Ramos (cell line): ENCODE measurements around the gene EPX.
"Not testable (repeated sequence)": the region's sequence is repeated elsewhere in the genome, so short reads cannot be mapped to it uniquely, and the experiment has no call there.

Experiments
- in situ Hi-C: fragments of 300-500 bp; cut with MboI; formaldehyde crosslinking; loops from one replicate; pipeline ENCODE4 v1.14.3; 2022; ENCODE audit warnings: low sequenced_read_pairs; ENCODE audit not compliant: unreplicated experiment

The EPX gene, protein sequence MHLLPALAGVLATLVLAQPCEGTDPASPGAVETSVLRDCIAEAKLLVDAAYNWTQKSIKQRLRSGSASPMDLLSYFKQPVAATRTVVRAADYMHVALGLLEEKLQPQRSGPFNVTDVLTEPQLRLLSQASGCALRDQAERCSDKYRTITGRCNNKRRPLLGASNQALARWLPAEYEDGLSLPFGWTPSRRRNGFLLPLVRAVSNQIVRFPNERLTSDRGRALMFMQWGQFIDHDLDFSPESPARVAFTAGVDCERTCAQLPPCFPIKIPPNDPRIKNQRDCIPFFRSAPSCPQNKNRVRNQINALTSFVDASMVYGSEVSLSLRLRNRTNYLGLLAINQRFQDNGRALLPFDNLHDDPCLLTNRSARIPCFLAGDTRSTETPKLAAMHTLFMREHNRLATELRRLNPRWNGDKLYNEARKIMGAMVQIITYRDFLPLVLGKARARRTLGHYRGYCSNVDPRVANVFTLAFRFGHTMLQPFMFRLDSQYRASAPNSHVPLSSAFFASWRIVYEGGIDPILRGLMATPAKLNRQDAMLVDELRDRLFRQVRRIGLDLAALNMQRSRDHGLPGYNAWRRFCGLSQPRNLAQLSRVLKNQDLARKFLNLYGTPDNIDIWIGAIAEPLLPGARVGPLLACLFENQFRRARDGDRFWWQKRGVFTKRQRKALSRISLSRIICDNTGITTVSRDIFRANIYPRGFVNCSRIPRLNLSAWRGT

DNA sequence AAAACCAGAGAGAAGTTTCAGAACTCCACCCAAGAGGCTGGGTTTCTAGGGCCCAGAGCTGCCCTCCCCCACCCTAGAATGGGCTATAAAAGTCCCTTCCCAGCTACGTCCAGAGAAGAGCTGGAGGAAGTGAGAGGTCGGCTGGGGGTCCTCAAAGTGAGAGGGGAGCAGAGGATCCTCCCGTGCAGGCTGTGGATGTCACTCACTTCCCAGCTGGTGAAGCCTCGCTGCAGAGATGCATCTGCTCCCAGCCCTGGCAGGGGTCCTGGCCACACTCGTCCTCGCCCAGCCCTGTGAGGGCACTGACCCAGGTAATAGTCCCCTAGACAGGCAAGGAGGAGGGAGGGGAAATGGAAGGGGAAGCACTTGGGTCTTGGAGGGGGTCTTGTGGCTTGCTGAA lies at the start of gene EPX:
Gene EPX, plus strand, starts transcription at position 115 of the 400 bp plus-strand sequence. Its CDS starts 121 bp downstream, at position 236.
- in situ Hi-C loops = no loop called here

DNA sequence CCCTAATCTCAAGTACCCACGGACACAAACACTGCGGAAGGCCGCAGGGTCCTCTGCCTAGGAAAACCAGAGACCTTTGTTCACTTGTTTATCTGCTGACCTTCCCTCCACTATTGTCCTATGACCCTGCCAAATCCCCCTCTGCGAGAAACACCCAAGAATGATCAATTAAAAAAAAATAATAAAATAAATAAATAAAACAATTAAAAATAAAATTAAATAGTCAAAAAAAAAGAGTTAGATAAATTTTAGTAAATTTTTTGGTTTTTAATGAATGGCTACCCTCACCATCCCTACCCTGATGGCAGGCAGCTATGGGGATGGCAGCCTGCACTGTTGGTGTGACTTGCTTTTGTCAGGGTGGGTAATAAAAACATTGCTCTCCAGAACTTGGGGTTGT lies 49.2 kb upstream of the EPX start:
- in situ Hi-C loops = not testable (repeated sequence)

DNA sequence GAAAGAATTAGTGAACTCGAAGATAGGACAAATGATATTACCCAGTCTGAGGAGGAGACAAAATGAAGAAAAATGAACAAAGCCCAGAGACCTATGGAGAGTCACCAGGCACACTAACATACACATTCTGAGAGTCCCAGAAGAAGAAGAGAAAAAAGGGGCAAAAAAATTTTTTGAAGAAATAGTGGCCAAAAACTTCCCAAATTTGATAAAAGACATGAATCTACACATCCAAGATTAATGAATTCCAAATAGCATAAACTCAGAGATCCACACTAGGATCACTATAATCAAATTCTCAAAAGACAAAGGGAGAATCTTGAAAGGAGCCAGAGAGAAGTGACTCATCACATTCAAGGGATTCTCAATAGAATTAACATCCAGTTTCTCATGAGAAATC lies 47.7 kb upstream of the EPX start:
- in situ Hi-C loops = no loop called here

DNA sequence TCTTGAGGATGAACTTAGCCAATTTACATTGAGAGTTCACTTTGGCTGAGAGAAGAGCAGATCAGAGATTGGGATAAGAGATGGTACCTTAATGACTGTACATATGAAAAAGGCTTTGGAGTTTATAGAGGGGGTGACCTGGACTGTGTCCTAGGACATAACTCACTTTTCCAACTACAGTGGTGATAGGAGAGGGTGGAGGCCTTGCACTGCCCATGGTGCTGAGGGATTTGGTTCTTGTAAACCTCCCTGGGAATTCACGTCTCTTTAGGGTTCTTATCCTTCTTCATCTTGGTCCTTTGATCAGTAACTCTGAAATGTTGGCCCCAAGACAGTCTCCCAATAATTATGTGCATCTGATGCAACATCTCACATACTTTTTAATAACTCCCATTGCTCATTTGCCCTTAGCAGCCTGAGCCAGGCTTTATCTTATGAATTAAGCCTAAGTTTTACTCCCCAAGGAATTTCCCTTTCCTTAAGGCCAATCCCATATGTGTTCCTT lies 44.5 kb upstream of the EPX start, which contains the start of gene OR4D1:
Gene OR4D1, plus strand, starts transcription at position 455 of the 505 bp plus-strand sequence. CDS start 6,770 bp downstream, outside the sequence.
- in situ Hi-C loops = no loop called here

DNA sequence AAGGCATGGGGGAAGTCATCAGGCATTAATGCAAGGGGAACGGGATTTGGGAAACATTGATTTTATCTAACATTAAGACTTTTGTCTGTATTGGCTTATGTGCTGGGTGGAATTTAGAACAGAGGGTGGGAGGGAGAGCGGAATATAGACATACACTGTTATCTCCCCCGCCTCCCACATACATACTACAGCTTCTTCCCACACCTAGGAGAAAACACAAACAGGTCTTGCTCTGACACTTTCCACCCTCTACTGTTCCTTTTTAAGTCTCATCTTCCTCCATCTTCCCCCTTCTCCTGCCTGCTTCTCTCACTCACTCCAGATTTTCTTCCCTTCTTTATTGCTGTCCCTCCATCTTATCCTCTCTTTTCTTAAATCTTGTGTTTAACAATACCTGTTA lies 43.9 kb upstream of the EPX start:
- in situ Hi-C loops = no loop called here

DNA sequence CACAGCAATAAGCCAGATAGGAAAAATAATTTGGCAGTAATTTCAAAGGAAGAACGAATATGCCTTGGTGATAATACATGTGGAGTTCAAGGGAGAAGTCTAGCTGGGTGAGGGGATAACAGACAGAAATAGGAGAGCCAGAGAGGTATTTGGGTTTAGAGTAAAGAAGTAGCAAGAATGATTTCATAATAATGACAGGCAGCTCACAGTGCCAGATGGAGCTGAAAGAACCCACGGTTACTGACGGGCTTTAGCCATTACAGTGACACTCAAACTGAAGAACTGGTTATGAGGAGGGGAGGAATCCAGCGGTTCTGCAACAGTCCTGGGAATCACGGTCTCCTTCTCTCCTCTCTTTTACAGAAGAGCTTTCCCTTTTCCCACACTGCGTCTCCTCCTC lies 42.1 kb upstream of the EPX start:
- in situ Hi-C loops = no loop called here

DNA sequence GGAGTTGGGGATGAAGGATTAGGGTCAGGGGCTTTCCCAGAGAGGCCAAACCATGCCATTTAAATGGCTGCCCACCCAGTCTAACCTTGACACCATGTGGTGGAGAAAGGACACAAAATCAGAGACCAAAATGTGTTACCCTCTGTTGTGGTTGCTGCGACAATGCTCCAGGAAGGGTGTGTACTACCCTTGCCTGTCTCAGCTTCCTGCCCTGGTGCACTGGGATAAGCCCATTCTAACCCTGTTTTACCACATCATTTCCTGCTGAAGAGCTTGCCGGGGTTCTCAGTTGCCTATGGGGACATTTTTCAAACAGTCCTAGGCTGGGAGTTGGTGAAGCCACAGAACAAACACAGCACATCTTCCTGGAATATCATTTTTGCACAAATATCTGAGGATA lies 39.5 kb upstream of the EPX start:
- in situ Hi-C loops = no loop called here

DNA sequence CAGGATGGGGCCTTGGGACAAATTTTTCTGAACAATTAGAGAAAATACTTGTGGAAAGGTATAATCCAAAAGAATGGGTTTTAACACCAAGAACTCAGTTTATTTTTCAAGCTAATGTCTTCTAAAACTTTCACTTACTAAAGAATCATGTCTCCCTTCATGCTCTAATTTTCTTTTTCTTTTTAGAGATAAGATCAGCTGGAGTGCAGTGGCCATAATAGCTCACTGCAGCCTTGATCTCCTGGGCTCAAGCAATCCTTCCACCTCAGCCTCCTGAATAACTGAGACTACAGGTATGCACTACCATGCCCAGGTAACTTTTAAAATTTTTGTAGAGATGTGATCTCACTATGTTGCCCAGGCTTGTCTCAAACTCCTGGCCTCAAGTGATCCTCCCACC lies 38.9 kb upstream of the EPX start:
- in situ Hi-C loops = no loop called here

DNA sequence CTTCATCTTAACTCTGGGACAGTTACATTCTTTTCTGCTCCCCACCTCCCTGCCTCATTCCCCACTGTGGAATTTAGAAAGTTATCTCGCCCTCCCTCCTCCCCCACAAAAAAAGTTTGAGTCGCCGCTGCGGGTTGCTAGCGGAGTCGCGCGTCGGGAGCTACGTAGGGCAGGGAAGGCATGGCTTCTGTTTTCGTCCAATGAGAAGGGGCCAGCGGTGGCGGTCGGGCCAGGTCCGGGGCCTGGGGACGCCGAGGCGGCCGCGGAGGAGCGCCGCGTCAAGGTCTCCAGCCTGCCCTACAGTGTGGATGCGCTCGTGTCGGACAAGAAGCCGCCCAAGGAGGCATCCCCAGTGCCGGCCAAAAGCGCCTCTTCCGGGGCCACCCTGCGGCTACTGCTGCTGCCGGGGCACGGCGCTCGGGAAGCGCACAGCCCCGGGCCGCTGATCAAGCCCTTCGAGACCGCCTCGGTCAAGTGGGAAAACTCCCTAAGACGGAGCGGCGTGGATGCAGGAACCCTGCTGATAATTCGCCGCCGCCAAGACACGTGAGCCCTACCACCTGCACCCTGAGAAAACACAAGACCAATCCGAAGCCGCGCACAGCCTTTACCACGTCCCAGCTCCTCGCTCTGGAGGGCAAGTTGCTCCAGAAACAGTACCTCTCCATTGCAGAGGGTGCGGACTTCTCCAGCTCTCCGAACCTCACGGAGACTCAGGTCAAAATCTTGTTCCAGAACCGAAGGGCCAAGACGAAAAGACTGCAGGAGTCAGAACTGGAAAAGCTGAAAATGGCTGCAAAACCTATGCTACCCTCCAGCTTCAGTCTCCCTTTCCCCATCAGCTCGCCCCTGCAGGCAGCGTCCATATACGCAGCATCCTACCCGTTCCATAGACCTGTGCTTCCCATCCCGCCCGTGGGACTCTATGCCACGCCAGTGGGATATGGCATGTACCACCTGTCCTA lies 35.4 kb upstream of the EPX start:
- in situ Hi-C loops = no loop called here

DNA sequence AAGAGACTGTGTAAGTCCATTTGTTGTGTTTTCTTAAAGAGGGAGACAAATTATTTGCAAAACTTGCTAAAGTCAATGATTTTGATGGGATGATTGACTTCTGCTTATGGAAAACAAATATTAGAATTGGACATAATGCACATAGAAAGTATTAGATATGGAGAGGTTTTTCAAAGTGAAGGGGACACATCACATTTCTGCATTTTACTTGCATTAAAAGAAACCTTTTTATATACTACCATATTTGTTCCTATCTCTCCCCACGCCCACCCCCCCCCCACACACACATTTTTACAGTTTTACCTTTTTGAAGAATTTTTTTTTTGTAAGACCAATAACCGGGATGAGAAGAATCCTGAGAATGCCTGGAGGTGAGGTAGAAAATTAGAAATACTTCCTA lies 34.3 kb upstream of the EPX start:
- in situ Hi-C loops = no loop called here

DNA sequence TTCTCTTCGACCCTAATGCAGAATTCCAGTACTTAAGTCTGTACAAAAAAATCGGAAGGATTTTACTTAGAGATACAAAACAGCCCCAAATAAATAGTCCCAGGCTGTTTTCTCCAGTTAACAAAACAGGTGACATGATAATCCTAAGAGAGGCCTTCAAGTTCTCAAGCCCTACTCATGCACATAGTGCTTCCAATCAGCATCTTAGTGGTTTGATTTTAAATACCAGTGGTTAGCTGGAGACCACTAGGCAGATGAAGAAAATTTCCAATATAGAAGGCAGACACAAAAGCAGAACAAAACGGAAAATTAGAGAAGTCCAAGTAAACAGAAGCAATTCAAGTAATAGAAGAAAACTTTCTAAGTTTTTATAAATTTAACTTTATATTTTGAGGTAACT lies 31.0 kb upstream of the EPX start:
- in situ Hi-C loops = no loop called here

DNA sequence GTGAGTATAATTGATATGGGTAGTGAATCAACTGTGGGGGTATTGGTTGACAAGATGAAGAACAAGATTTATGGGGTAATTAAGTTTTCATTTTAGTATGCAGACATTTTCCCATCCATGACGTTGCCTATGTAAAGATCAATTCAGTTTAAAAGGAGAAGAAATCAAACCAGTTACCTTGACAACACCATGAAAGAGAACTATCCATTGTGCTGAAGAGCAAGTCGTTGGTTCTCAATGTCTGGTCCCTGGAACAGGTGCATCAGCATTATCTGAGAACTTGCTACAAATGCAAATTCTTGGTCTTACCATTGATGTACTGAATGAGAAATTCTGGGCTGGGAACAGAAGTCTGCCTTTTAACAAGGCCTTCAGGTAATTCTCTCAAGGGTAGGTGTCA lies 26.5 kb upstream of the EPX start:
- in situ Hi-C loops = no loop called here

DNA sequence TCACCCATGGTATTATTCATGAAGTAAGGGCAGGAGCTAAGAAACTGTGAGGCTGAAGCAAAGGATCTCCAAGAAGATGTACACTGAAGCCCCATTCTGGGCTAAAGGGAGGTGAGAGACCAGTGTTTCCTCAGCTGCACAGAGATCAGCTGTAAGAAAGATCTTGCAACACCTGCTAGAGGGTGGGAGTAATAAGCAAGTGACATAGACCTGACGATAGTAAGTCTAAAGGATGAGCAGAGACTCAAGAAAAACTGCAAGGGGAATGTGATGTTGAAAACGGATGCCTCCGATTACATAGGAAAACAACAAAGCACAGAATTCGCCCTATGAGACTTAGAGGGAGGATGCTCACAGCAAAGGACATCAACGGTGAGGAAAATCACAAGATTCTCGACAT lies 25.8 kb upstream of the EPX start, which contains the start of gene OR4D2:
Gene OR4D2, plus strand, starts transcription at position 301 of the 400 bp plus-strand sequence. CDS start 2,674 bp downstream, outside the sequence.
- in situ Hi-C loops = no loop called here

DNA sequence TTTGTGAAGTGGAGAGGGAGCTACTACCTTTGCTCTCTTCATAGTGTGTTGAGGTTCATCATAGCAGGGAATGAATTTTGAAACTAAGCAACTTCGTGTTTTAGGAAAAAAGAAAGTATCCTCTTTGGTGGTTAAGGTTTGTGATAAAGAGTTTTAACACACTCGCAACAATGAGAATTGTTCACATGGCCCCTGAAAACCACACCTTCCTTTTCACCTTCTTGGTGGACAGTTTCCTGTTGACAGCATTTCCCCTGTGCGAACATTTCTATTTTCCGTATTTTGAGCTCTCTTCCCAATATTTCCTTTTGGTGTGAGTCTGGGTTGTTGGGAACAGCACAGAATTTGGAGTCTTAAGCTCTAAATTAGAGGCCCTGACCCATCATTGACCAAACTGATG lies 21.9 kb upstream of the EPX start:
- in situ Hi-C loops = no loop called here

DNA sequence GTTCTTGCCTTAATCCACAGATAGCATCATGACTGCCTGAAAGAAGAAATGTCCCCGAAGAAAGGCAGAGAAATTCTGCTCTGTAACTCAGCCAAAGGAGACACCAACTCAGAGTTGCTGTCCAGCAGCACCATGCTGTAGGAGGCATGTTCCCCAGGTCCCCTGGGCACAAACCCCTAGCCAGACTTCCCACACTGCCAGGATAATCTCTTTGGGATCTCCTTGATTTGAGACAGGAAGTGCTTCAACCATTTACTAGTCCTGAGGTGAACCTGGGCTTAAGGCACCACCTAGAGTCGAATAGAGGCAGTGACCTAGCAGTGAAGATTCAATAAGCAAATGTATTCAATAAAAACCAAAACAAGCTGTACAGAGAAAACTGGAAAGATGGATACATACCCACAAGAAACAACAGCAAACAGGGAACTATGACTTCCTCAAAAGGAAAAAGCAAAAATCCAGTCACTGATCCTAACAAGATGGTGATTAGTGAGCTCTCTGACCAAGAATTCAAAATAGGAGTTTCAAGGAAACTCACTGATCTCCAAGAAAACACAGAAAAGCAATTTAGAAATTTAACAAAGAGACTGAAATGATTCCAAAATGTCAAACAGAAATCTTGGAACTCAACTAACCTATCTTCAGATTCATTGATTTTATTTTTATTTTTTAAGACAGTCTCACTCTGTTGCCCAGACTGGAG lies 20.0 kb upstream of the EPX start:
- in situ Hi-C loops = no loop called here

DNA sequence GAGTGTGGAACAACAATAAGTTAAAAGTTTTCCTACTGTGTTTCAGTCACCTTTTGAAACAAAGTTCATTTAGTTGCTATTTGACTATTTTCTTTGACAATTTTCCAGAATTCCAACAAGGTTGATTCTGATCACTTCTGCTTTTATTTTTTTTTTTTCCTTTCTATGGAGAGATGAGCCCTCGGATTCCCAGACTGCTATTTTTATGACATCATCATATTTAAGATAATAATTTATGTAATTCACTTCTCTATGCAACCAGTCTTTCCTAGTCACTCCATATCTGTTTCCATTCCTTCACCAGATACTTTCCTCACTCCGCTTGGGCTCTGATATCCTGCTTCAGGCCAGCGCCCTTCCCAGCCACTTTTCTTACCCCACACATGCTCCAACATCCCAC lies 17.7 kb upstream of the EPX start:
- in situ Hi-C loops = no loop called here

DNA sequence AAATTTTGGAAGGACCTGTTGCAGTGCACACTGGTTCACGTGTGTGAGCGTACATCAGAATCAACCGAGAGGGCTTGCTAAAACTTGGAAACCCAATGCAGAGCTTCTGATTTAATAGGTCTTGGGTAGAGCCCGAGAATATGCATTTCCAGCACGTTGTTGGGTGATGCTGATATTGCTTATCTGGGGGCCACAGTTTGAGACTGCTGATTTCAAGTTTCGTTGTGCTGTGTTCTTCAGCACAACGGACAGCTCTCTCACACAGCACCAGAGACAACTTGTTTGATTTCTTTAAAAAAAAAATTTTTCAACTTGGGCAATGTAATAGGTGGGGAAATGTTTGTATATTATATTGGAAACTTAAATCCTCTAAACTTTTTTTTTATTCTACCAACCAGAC lies 16.3 kb upstream of the EPX start:
- in situ Hi-C loops = no loop called here

DNA sequence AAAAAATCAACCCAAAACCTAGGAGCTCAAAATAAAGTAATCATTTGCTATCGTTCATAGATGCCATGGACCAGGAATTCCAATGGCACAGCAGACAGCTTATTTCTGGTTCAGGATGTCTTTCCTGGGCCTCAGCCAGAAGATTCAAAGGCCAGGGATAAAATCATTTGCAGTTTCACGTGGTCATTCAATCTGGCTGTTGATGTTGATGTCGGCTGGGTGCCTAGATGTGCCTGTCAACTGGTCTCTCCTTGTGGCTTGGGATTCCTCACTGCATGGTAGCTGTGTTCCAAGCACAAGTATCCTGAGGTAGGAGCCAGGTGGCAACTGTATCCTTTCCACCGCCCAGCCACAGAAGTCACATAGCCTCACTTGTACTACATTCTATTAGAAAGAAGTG lies 10.7 kb upstream of the EPX start:
- in situ Hi-C loops = no loop called here

DNA sequence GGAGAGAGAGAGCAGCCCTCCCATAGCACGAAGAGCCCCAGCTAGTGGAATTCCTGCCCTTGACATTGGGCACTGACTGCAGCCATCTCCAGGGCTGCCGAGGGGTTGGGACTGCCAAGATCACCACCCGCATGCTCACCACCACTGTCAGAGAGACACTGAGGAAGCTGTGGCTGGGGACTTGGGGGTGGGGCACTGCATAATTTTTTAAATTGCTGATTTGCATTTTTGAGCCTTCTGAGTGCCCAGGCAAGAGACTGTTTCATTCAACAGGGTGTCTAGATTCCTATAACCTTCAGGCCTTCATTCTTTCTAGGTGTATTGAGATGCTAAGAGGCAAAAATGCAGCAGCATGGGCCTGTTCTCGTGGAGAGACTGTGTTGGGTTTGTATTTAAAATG lies 9.0 kb upstream of the EPX start:
- in situ Hi-C loops = no loop called here
